Natural killer cell (primary cell): ENCODE measurements around the gene RAB12. TPM values are rescaled to one million over a fixed set of nuclear protein-coding genes. Genes with fewer than 3 reads are reported as not detected.
A peak's percentile ranks its signal among the peaks of the same experiment; 100 is the strongest.

Experiments
- ATAC-seq, 3 donors: fragments of 150-1000 bp in 2 of 3; fragments of 200-7000 bp in 1 of 3; cut with Tn5 transposase; 1 replicate in 1 of 3; 2 replicates in 2 of 3; pipeline ENCODE4 v1.10.0; 2021; ENCODE audit warnings: mild to moderate bottlenecking in 2 of 3, moderate library complexity in 2 of 3
- DNase-seq, 2 donors: peaks; one replicate each; pipeline versions ENCODE4 v3.0.0 to v3.0.0-alpha.2; 2013 to 2021; ENCODE audit warnings: mixed read lengths in 1 of 2
- H3K27ac ChIP-seq: one replicate; pipeline ENCODE4 v1.5.1; 2013; ENCODE audit warnings: mild to moderate bottlenecking, low read length
- H3K27me3 ChIP-seq: one replicate; pipeline ENCODE4 v1.6.1; 2013; ENCODE audit warnings: low read length; ENCODE audit not compliant: control insufficient read depth, insufficient read depth
- H3K36me3 ChIP-seq: one replicate; pipeline ENCODE4 v1.6.1; 2013; ENCODE audit warnings: low read length; ENCODE audit not compliant: control insufficient read depth, insufficient read depth
- H3K4me1 ChIP-seq: one replicate; pipeline ENCODE4 v1.6.1; 2013; ENCODE audit warnings: low read length; ENCODE audit not compliant: control insufficient read depth, insufficient read depth
- H3K4me3 ChIP-seq: one replicate; pipeline ENCODE4 v1.5.1; 2013; ENCODE audit warnings: low read length
- H3K9me3 ChIP-seq: one replicate; pipeline ENCODE4 v1.6.1; 2013; ENCODE audit warnings: low read length; ENCODE audit not compliant: control insufficient read depth, insufficient read depth
- H3K27ac Mint-ChIP-seq, 2 donors: one replicate each; pipeline ENCODE4 v1.8.0; 2022; ENCODE audit warnings: mild to moderate bottlenecking in 2 of 2, mixed read lengths in 2 of 2, moderate library complexity in 1 of 2
- H3K27me3 Mint-ChIP-seq, 2 donors: one replicate each; pipeline ENCODE4 v1.8.0; 2022; ENCODE audit warnings: low read depth in 2 of 2, mixed read lengths in 2 of 2
- H3K36me3 Mint-ChIP-seq: one replicate; pipeline ENCODE4 v1.8.0; 2022; ENCODE audit warnings: mixed read lengths
- H3K4me1 Mint-ChIP-seq, 2 donors: one replicate each; pipeline ENCODE4 v1.8.0; 2022; ENCODE audit warnings: mixed read lengths in 2 of 2
- H3K4me3 Mint-ChIP-seq: one replicate; pipeline ENCODE4 v1.8.0; 2022; ENCODE audit warnings: mild to moderate bottlenecking, moderate library complexity, mixed read lengths
- H3K9me3 Mint-ChIP-seq, 2 donors: one replicate each; pipeline ENCODE4 v1.8.0; 2022; ENCODE audit warnings: mixed read lengths in 2 of 2
- WGBS: methylation state at CpG from one replicate; pipeline ENCODE4 v1.1.7; 2013; ENCODE audit warnings: missing lambda C conversion rate; ENCODE audit not compliant: insufficient coverage; 5-methylcytosine and 5-hydroxymethylcytosine counted together
- intact Hi-C: fragments of 100-400 bp; cut with micrococcal nuclease; formaldehyde crosslinking; loops from one replicate; pipeline ENCODE4 v1.14.2; 2022
- total RNA-seq, 4 donors: library from RNA; stranded (reverse); fragments of 120-200 nt in 1 of 4; gene quantifications; one replicate each; pipeline versions ENCODE4 v1.2.3 to v1.2.4, GENCODE V29; 2013 to 2022
- TF ChIP-seq, protein P1 (sequence below): fragments of 200-600 bp; IDR thresholded peaks from one replicate; pipeline ENCODE4 v1.8.0; 2022; ENCODE audit warnings: antibody characterized with exemption

The RAB12 gene
- total RNA-seq, 3 donors from 2014 or later (not counting 1 experiment from before 2014, with no cell fraction given): 21.3 to 27.5 (median 21.8) TPM

DNA sequence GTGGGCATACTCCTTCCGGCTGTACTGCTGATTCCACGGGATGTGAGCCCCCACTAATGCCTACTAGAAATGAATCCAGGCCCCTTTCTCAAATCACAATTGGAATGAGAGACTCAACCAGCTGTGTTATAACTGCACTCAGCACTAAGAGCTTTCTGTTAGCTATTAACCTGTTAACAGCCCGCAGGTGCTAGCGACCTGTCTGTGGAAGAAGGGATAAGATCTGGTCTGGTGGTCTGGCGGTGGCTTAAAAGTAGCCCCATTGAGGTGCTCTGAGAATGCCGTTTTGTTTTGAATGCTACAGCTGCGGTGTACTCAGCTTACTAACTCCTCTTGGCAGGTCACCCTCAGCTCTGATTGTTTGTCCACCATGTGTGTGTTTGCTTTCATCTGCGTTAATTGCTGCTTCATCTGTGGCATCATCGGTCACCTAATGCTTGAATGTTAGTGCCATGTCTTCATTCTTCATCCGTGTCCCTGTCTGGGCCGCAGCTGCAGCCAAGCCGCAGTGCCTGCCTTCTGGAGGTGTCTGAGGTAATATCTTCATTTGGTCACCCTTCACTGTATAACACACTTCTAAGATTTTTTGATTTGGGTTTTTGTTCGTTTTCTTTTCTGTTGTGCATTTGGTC, 16.3 kb downstream of the RAB12 start:
- H3K4me3 ChIP-seq: no peak overlapping the region
- ATAC-seq: no peak
- Mint-ChIP-seq H3K27ac (peak overlapping the region; percentile 83 to 89), H3K4me3 (peak overlapping the region; percentile 29), H3K4me1 (peaks cover 63 to 68% of the 10 kb centered on the region in 2 donors), H3K27me3 (no peaks in the 10 kb centered on the region), H3K36me3 (peaks cover 7% of the 10 kb centered on the region), H3K9me3 (peaks cover 0 to 4% of the 10 kb centered on the region in 2 donors)
- H3K36me3 ChIP-seq: peaks cover 35% of the 10 kb centered on the region
- H3K27me3 ChIP-seq: no peaks in the 10 kb centered on the region
- H3K9me3 ChIP-seq: no peaks in the 10 kb centered on the region
- H3K4me1 ChIP-seq: peaks cover 14% of the 10 kb centered on the region
- TF ChIP-seq, protein P1, sequence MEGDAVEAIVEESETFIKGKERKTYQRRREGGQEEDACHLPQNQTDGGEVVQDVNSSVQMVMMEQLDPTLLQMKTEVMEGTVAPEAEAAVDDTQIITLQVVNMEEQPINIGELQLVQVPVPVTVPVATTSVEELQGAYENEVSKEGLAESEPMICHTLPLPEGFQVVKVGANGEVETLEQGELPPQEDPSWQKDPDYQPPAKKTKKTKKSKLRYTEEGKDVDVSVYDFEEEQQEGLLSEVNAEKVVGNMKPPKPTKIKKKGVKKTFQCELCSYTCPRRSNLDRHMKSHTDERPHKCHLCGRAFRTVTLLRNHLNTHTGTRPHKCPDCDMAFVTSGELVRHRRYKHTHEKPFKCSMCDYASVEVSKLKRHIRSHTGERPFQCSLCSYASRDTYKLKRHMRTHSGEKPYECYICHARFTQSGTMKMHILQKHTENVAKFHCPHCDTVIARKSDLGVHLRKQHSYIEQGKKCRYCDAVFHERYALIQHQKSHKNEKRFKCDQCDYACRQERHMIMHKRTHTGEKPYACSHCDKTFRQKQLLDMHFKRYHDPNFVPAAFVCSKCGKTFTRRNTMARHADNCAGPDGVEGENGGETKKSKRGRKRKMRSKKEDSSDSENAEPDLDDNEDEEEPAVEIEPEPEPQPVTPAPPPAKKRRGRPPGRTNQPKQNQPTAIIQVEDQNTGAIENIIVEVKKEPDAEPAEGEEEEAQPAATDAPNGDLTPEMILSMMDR: no peak
- WGBS: 97% methylated on average over 12 of the region's 13 CpGs
- H3K27ac ChIP-seq: no peak overlapping the region
- intact Hi-C loops: no loop called here
- no peak for DNase-seq

DNA sequence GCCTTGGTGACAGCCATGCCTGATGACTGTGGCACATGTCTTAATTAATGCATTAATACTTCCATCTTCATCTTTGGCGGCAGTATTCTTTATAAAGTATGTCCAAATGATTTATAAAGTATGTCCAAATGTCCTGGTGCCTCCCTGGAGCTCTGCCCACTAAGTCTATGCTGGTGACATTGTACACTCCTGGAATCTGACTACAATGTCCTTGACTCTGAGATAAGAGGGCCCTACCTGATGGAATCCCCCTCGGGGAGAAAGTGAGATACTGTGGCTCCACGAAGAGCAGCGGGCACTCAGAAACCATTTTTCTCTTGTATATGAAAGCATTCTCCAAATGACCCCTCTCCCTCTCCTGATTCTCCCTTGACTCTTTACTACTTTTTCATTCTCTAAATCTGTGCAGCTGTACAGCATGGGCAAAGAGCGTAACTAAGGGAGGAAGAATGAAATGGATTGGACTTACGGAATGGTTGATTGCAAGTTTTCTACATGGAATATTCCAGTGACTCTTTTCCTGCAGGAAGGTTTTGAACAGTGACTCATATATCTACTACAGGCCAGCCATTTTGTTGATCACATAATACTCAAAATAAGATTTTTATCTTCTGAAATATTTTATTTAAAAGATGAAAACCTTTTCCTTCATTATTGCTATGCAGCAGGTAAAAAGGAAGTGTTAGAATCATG, 17.3 kb downstream of the RAB12 start:
- Histone ChIP-seq H3K4me3 (no peak overlapping the region), H3K4me1 (peaks cover 10% of the 10 kb centered on the region), H3K27ac (no peak overlapping the region), H3K27me3 (no peaks in the 10 kb centered on the region), H3K36me3 (peaks cover 35% of the 10 kb centered on the region), H3K9me3 (no peaks in the 10 kb centered on the region)
- intact Hi-C loops: no loop called here
- H3K4me3 Mint-ChIP-seq: no peak overlapping the region
- WGBS: 95% methylated on average over 5 of the region's 6 CpGs
- TF ChIP-seq, protein P1: no peak
- peaks cover 55 to 64% of the 10 kb centered on the region in 2 donors for H3K4me1 Mint-ChIP-seq
- peaks cover 0 to 4% of the 10 kb centered on the region in 2 donors for H3K9me3 Mint-ChIP-seq
- no peaks in the 10 kb centered on the region for H3K27me3 Mint-ChIP-seq
- ATAC-seq: no peak
- peak overlapping the region; percentile 56 to 83 for H3K27ac Mint-ChIP-seq
- no peak for DNase-seq
- H3K36me3 Mint-ChIP-seq: peaks cover 7% of the 10 kb centered on the region

DNA sequence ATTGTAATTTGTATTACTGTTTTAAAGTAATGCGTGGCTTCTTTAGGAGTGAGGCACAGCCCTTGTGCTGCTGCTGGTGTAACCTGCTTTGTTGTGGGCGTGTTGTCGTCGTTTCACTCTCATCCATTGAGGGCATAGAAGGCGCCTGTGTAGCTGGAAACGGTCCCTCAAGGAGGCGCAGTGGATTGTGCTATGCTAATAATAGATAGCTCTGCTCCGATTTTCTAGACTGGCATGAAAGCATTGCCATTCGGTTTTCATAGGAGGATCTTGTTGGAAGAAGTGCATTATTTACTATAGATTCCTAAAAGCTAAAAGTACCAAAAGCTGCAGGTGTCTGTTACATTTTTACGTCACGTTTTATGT, 17.9 kb downstream of the RAB12 start:
- TF ChIP-seq, protein P1: no peak
- peaks cover 0 to 3% of the 10 kb centered on the region in 2 donors for H3K9me3 Mint-ChIP-seq
- no peak overlapping the region for H3K27ac ChIP-seq
- WGBS: 81% methylated on average over 10 of the region's 11 CpGs
- H3K4me1 Mint-ChIP-seq: peaks cover 50 to 58% of the 10 kb centered on the region in 2 donors
- no peak overlapping the region for H3K27ac Mint-ChIP-seq
- no peak overlapping the region for H3K4me3 Mint-ChIP-seq
- H3K4me3 ChIP-seq: no peak overlapping the region
- H3K36me3 ChIP-seq: peaks cover 32% of the 10 kb centered on the region
- peaks cover 10% of the 10 kb centered on the region for H3K4me1 ChIP-seq
- no peaks in the 10 kb centered on the region for H3K27me3 Mint-ChIP-seq
- no peak for ATAC-seq
- no peaks in the 10 kb centered on the region for H3K9me3 ChIP-seq
- intact Hi-C loops: no loop called here
- no peaks in the 10 kb centered on the region for H3K27me3 ChIP-seq
- H3K36me3 Mint-ChIP-seq: peaks cover 4% of the 10 kb centered on the region
- no peak for DNase-seq
